Aorta (tissue), 5 donors: ENCODE measurements around the gene KRT33A. TPM values are rescaled to one million over a fixed set of nuclear protein-coding genes. Genes with fewer than 3 reads are reported as not detected.

Experiments used
- ATAC-seq: fragments of 200-7000 bp; cut with Tn5 transposase; one replicate; pipeline ENCODE4 v1.9.1; 2022; ENCODE audit warnings: moderate library complexity; ENCODE audit not compliant: low FRiP score
- DNase-seq, 2 donors: peaks; one replicate each; pipeline ENCODE4 v3.0.0-alpha.2; 2020
- H3K27ac ChIP-seq, 2 donors: one replicate each; pipeline ENCODE4 v1.5.1; 2013; ENCODE audit warnings: low read length in 2 of 2, mild to moderate bottlenecking in 2 of 2, moderate library complexity in 2 of 2, control low read depth in 1 of 2, inconsistent platforms in 1 of 2, low read depth in 1 of 2
- H3K27me3 ChIP-seq, 2 donors: one replicate each; pipeline ENCODE4 v1.6.1; 2013; ENCODE audit warnings: control low read depth in 1 of 2, low read length in 1 of 2, mild to moderate bottlenecking in 1 of 2, moderate library complexity in 1 of 2; ENCODE audit not compliant: insufficient read depth in 2 of 2, control insufficient read depth in 1 of 2
- H3K36me3 ChIP-seq, 2 donors: one replicate each; pipeline ENCODE4 v1.6.1; 2013; ENCODE audit warnings: control low read depth in 1 of 2, low read length in 1 of 2, mild to moderate bottlenecking in 1 of 2; ENCODE audit not compliant: insufficient read depth in 2 of 2, control insufficient read depth in 1 of 2
- H3K4me1 ChIP-seq, 2 donors: one replicate each; pipeline ENCODE4 v1.6.1; 2013; ENCODE audit warnings: low read length in 2 of 2, control low read depth in 1 of 2, mild to moderate bottlenecking in 1 of 2, moderate library complexity in 1 of 2; ENCODE audit not compliant: insufficient read depth in 2 of 2, control insufficient read depth in 1 of 2
- H3K4me3 ChIP-seq, 2 donors: one replicate each; pipeline ENCODE4 v1.5.1; 2013; ENCODE audit warnings: low read length in 2 of 2, control low read depth in 1 of 2, mild to moderate bottlenecking in 1 of 2
- H3K9me3 ChIP-seq: one replicate; pipeline ENCODE4 v1.6.1; 2013; ENCODE audit warnings: mild to moderate bottlenecking, low read length; ENCODE audit not compliant: control insufficient read depth
- WGBS, 2 donors: extraction: QIAGEN DNeasy Blood & Tissue Kit; methylation state at CpG; one replicate each; pipeline ENCODE4 v1.1.7; 2013; 5-methylcytosine and 5-hydroxymethylcytosine counted together
- intact Hi-C, 2 donors: fragments of 100-400 bp; cut with DNase I; formaldehyde crosslinking; loops; one replicate each; pipeline versions ENCODE4 v1.14.2 to v1.15.0; 2022
- polyA plus RNA-seq, 2 donors: library from polyadenylated mRNA; stranded (reverse); fragments of 200-250 nt; gene quantifications; one replicate each; pipeline ENCODE4 v1.2.3, GENCODE V29; 2013
- total RNA-seq, 2 donors: library from RNA; stranded (reverse); fragmentation: NEBNext Ultra II Directional; extraction: Animal tissue kit (Norgen Biotek cat#: 25700); gene quantifications; one replicate each; pipeline ENCODE4 v1.2.1, GENCODE V29; 2021
- donor health status: healthy with polysubstance abuse.
- donor health status: Bipolar disorder and iron deficiency.
- donor health status: DM: no; HTN: no; CAD: no.
- donor health status: DM: no; HTN: no; CAD: no.
- donor health status: DM: yes; HTN: yes; CAD: no.

Gene KRT33A
- total and polyA plus RNA-seq, 4 donors: not detected

- DNase-seq (no peak), ATAC-seq (no peak)
- no peaks in the 10 kb centered on the region for H3K36me3 ChIP-seq
- H3K9me3 ChIP-seq: no peaks in the 10 kb centered on the region
- intact Hi-C loops: loop anchor here (5.0 to 10.0 kb wide), 2 partner anchors 407 to 520 kb away; no protein-coding TSS in a partner anchor
- H3K4me3 ChIP-seq: no peak overlapping the region
- no peaks in the 10 kb centered on the region for H3K27me3 ChIP-seq
- no peaks in the 10 kb centered on the region for H3K4me1 ChIP-seq
- no peak overlapping the region for H3K27ac ChIP-seq
- WGBS, 2 donors: 37 to 41% methylated on average over 5 of the region's 5 CpGs
These were observed 28.3 kb downstream of the KRT33A start for GRCh38 chr17:41322094-41322902.

- DNase-seq (no peak), ATAC-seq (no peak)
- H3K4me1 ChIP-seq: no peaks in the 10 kb centered on the region
- intact Hi-C loops: no loop called here
- 43 to 66% methylated on average over 2 of the region's 2 CpGs for WGBS, 2 donors
- H3K4me3 ChIP-seq: no peak overlapping the region
- no peak overlapping the region for H3K27ac ChIP-seq
- no peaks in the 10 kb centered on the region for H3K36me3 ChIP-seq
- no peaks in the 10 kb centered on the region for H3K9me3 ChIP-seq
- peaks cover 0 to 1% of the 10 kb centered on the region in 2 donors for H3K27me3 ChIP-seq
These were observed 32.4 kb downstream of the KRT33A start for GRCh38 chr17:41318231-41318630.

GRCh38 chr17:41315814-41316445 is 34.7 kb downstream of the KRT33A start:
- H3K27ac ChIP-seq: no peak overlapping the region
- 68 to 72% methylated on average over 17 of the region's 17 CpGs for WGBS, 2 donors
- no peak for ATAC-seq
- intact Hi-C loops: no loop called here
- no peaks in the 10 kb centered on the region for H3K36me3 ChIP-seq
- H3K9me3 ChIP-seq: no peaks in the 10 kb centered on the region
- H3K4me1 ChIP-seq: no peaks in the 10 kb centered on the region
- peaks cover 0 to 1% of the 10 kb centered on the region in 2 donors for H3K27me3 ChIP-seq
- H3K4me3 ChIP-seq: no peak overlapping the region
- DNase-seq: peak in 1 of 2 donors; percentile 61

GRCh38 chr17:41315204-41315794 is 35.3 kb downstream of the KRT33A start, which contains the start of gene KRTAP17-1:
KRTAP17-1 (minus strand) TSS chr17:41315710; CDS start chr17:41315650, 60 bp downstream.
- DNase-seq: peak in 1 of 2 donors; percentile 63
- Histone ChIP-seq H3K4me1 (no peaks in the 10 kb centered on the region), H3K36me3 (no peaks in the 10 kb centered on the region), H3K27me3 (peaks cover 0 to 1% of the 10 kb centered on the region in 2 donors), H3K27ac (no peak within 1 kb of the TSS), H3K9me3 (no peaks in the 10 kb centered on the region), H3K4me3 (no peak within 1 kb of the TSS)
- ATAC-seq: no peak
- WGBS, 2 donors: 68 to 78% methylated on average over 24 of the region's 24 CpGs
- intact Hi-C loops: no loop called here

DNA sequence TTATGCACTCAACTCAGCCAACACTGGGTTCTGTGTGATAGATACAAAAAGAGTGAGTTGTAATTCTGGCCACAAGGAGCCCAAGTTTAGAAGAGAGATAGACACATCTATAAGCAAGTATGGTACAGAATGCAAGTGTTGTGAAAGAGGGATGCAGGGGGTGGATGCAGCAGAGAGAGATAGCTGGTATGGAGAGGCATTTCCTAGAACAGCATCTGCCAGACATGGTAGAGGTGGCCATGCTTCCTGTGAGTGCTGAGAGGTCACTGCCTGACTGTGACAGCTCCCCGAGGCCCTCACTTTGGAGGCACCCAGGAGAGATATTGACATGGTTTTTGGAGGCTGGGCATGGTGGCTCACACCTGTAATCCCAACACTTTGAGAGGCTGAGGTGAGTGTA is 39.5 kb downstream of the KRT33A start:
- no peak for ATAC-seq
- 71 to 75% methylated on average over 1 of the region's 1 CpG for WGBS, 2 donors
- intact Hi-C loops: no loop called here

DNA sequence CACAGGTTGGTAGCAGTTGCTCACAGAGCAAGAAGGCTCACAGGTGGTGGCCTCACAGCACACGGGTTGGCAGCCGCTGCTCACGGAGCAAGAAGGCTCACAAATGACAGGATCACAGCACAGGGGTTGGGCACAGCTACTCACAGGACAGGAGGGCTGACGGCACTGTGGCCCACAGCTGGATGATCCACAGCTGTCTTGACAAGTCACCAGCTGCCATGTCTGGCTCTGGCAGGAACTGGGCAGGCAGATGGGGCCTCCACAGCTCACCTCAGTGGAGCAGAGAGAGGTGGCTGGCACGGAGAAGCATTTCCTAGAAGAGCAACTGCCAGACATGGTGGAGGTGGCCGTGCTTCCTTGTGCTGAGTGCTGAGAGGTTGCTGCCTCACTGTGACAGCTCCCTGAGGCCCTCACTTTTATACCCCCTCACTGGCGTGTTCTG is 41.7 kb downstream of the KRT33A start, which contains the start of gene KRTAP16-1:
Gene KRTAP16-1, minus strand, starts transcription at position 392 of the 442 bp plus-strand sequence. Its CDS starts 56 bp downstream, at position 336.
- Histone ChIP-seq H3K4me3 (no peak within 1 kb of the TSS), H3K9me3 (no peaks in the 10 kb centered on the region), H3K36me3 (no peaks in the 10 kb centered on the region), H3K27me3 (no peaks in the 10 kb centered on the region), H3K27ac (no peak within 1 kb of the TSS), H3K4me1 (no peaks in the 10 kb centered on the region)
- peak in 1 of 2 donors; percentile 59 for DNase-seq
- ATAC-seq: no peak
- intact Hi-C loops: no loop called here
- 69 to 75% methylated on average over 7 of the region's 7 CpGs for WGBS, 2 donors

More for the DNA sequence above, 39.5 kb downstream of the KRT33A start:
- Histone ChIP-seq H3K27me3 (peaks cover 0 to 1% of the 10 kb centered on the region in 2 donors), H3K4me1 (no peaks in the 10 kb centered on the region), H3K27ac (no peak overlapping the region), H3K4me3 (no peak overlapping the region), H3K9me3 (no peaks in the 10 kb centered on the region), H3K36me3 (no peaks in the 10 kb centered on the region)
- DNase-seq: no peak

- WGBS, 2 donors: 27 to 36% methylated on average over 10 of the region's 10 CpGs
- no peaks in the 10 kb centered on the region for H3K36me3 ChIP-seq
- no peaks in the 10 kb centered on the region for H3K4me1 ChIP-seq
- no peak overlapping the region for H3K4me3 ChIP-seq
- ATAC-seq (peak; percentile 60), DNase-seq (peak; percentile 69 to 70)
- intact Hi-C loops: no loop called here
- no peaks in the 10 kb centered on the region for H3K27me3 ChIP-seq
- H3K9me3 ChIP-seq: no peaks in the 10 kb centered on the region
- no peak overlapping the region for H3K27ac ChIP-seq
These were observed 42.2 kb downstream of the KRT33A start for GRCh38 chr17:41308251-41308917.

GRCh38 chr17:41307647-41308046 is 43.0 kb downstream of the KRT33A start:
- H3K27ac ChIP-seq: no peak overlapping the region
- 63 to 64% methylated on average over 9 of the region's 9 CpGs for WGBS, 2 donors
- H3K27me3 ChIP-seq: no peaks in the 10 kb centered on the region
- ATAC-seq (no peak), DNase-seq (peak in 1 of 2 donors; percentile 71)
- intact Hi-C loops: no loop called here
- H3K4me3 ChIP-seq: no peak overlapping the region
- H3K36me3 ChIP-seq: no peaks in the 10 kb centered on the region
- no peaks in the 10 kb centered on the region for H3K4me1 ChIP-seq
- no peaks in the 10 kb centered on the region for H3K9me3 ChIP-seq
